B cell (primary cell): ENCODE results near the gene TMEM233. TPM values are rescaled to one million over a fixed set of nuclear protein-coding genes. Genes with fewer than 3 reads are reported as not detected.
A peak's percentile ranks its signal among the peaks of the same experiment; 100 is the strongest.

Experiments
- ATAC-seq: fragments of 200-7000 bp; cut with Tn5 transposase; one replicate; pipeline ENCODE4 v1.10.0; 2021; ENCODE audit warnings: low read depth, mild to moderate bottlenecking, moderate number of reproducible peaks, moderate library complexity
- CTCF ChIA-PET: fragments of 350-600 bp; sonication (Branson Sonifier 250); formaldehyde crosslinking; loops from one replicate; lab custom pipeline; 2021; ENCODE audit warnings: antibody characterized with exemption, inconsistent platforms; lab: Charles Lee
- POLR2A ChIA-PET: fragments of 350-600 bp; sonication (Branson Sonifier 250); formaldehyde crosslinking; loops from one replicate; lab custom pipeline; 2021; ENCODE audit warnings: antibody characterized with exemption; lab: Charles Lee
- DNase-seq: peaks from one replicate; pipeline ENCODE4 v3.0.0; 2013
- H2AFZ ChIP-seq: 2 replicates; pipeline ENCODE4 v1.6.1; 2012; ENCODE audit warnings: mild to moderate bottlenecking, low read depth, low read length; ENCODE audit not compliant: insufficient read depth, poor library complexity, severe bottlenecking
- H3K27ac ChIP-seq, 2 donors: 1 replicate in 1 of 2; 2 replicates in 1 of 2; pipeline ENCODE4 v1.5.1; 2012 to 2013; ENCODE audit warnings: low read length in 2 of 2, mild to moderate bottlenecking in 2 of 2, moderate library complexity in 1 of 2
- H3K27me3 ChIP-seq, 4 experiments: fragments of 200-600 bp in 1 of 4; sonication (generic) in 1 of 4; replicated peaks in 1 of 4; 1 replicate in 2 of 4; 2 replicates in 2 of 4; pipeline versions ENCODE4 v1.6.1 to v1.7.0; 2013 to 2016; ENCODE audit warnings: low read length in 3 of 4, mild to moderate bottlenecking in 2 of 4, mixed read lengths in 1 of 4, moderate library complexity in 1 of 4; ENCODE audit not compliant: insufficient read depth in 4 of 4, control insufficient read depth in 3 of 4; ENCODE audit errors: control extremely low read depth in 1 of 4
- H3K36me3 ChIP-seq, 2 experiments: replicated peaks in 1 of 2; 1 replicate in 1 of 2; 2 replicates in 1 of 2; pipeline versions ENCODE4 v1.6.1 to v1.7.1; 2013; ENCODE audit warnings: low read length in 1 of 2; ENCODE audit not compliant: insufficient read depth in 2 of 2, control insufficient read depth in 1 of 2; ENCODE audit errors: control extremely low read depth in 1 of 2, extremely low read depth in 1 of 2
- H3K4me1 ChIP-seq, 2 donors: fragments of 200-600 bp in 1 of 2; sonication (generic) in 1 of 2; 1 replicate in 1 of 2; 2 replicates in 1 of 2; pipeline versions ENCODE4 v1.5.1 to v1.6.1; 2013 to 2017; ENCODE audit warnings: low read length in 2 of 2; ENCODE audit not compliant: control insufficient read depth in 2 of 2, insufficient read depth in 2 of 2
- H3K4me2 ChIP-seq: replicated peaks from 2 replicates; pipeline ENCODE3; 2012; ENCODE audit warnings: mild to moderate bottlenecking, low read depth, low read length; ENCODE audit not compliant: poor library complexity, severe bottlenecking
- H3K4me3 ChIP-seq, 5 experiments: fragments of 200-600 bp in 1 of 5; sonication (generic) in 1 of 5; 1 replicate in 3 of 5; 2 replicates in 2 of 5; pipeline versions ENCODE4 v1.5.1 to v1.7.0; 2011 to 2016; ENCODE audit warnings: low read length in 4 of 5, mild to moderate bottlenecking in 4 of 5, low read depth in 2 of 5, control low read depth in 1 of 5, moderate library complexity in 1 of 5; ENCODE audit not compliant: insufficient read depth in 1 of 5; ENCODE audit errors: control extremely low read depth in 1 of 5, extremely low read depth in 1 of 5
- H3K79me2 ChIP-seq: fragments of 200-600 bp; sonication (generic); one replicate; pipeline ENCODE4 v1.6.0; 2016; ENCODE audit warnings: low read length; ENCODE audit not compliant: control insufficient read depth, insufficient read depth
- H3K9ac ChIP-seq: fragments of 200-600 bp; sonication (generic); 2 replicates; pipeline ENCODE4 v1.6.1; 2017; ENCODE audit warnings: mild to moderate bottlenecking, low read length, moderate library complexity
- H3K9me3 ChIP-seq, 3 donors: one replicate each; pipeline versions ENCODE4 v1.6.1 to v1.7.1; 2013; ENCODE audit warnings: low read length in 2 of 3; ENCODE audit not compliant: control insufficient read depth in 2 of 3, insufficient read depth in 1 of 3; ENCODE audit errors: control extremely low read depth in 1 of 3
- H4K20me1 ChIP-seq: 2 replicates; pipeline ENCODE4 v1.6.0; 2012; ENCODE audit warnings: mild to moderate bottlenecking, low read length; ENCODE audit not compliant: insufficient read depth, control insufficient read depth, poor library complexity, severe bottlenecking
- H3K27ac Mint-ChIP-seq: one replicate; pipeline ENCODE4 v1.8.0; 2021; ENCODE audit warnings: mixed read lengths
- H3K27me3 Mint-ChIP-seq: one replicate; pipeline ENCODE4 v1.8.0; 2021; ENCODE audit warnings: mixed read lengths
- H3K4me1 Mint-ChIP-seq: one replicate; pipeline ENCODE4 v1.8.0; 2021; ENCODE audit warnings: mixed read lengths
- H3K4me3 Mint-ChIP-seq: one replicate; pipeline ENCODE4 v1.8.0; 2021; ENCODE audit warnings: mixed read lengths
- H3K9me3 Mint-ChIP-seq: one replicate; pipeline ENCODE4 v1.8.0; 2022; ENCODE audit warnings: mixed read lengths; ENCODE audit not compliant: insufficient read depth
- EZH2 ChIP-seq: IDR thresholded peaks from 2 replicates; pipeline ENCODE4 v1.6.1; 2012; ENCODE audit warnings: borderline replicate concordance, low read depth, mild to moderate bottlenecking, moderate library complexity, low read length; ENCODE audit not compliant: insufficient read depth, poor library complexity, severe bottlenecking
- WGBS: methylation state at CpG from one replicate; pipeline ENCODE4 v1.1.5; 2013; ENCODE audit warnings: missing lambda C conversion rate; ENCODE audit not compliant: insufficient coverage; 5-methylcytosine and 5-hydroxymethylcytosine counted together
- intact Hi-C: fragments of 100-400 bp; cut with micrococcal nuclease; formaldehyde crosslinking; loops from one replicate; pipeline ENCODE4 v1.10.0; 2022
- polyA plus RNA-seq: library from polyadenylated mRNA; depleted of rRNA; stranded (reverse); fragments of >200 nt; gene quantifications from 2 replicates; pipeline ENCODE4 v1.2.3, GENCODE V29; 2012
- total RNA-seq, 2 donors: library from RNA; stranded (reverse); fragments of 120-200 nt in 1 of 2; gene quantifications; 1 replicate in 1 of 2; 2 replicates in 1 of 2; pipeline versions ENCODE4 v1.2.3 to v1.2.4, GENCODE V29; 2013 to 2022
- TF ChIP-seq, protein P1 (sequence below): fragments of 200-600 bp; IDR thresholded peaks from one replicate; pipeline ENCODE4 v1.8.0; 2022; ENCODE audit warnings: antibody characterized with exemption, mild to moderate bottlenecking

Gene TMEM233
- total and polyA plus RNA-seq, 2 donors (not counting 1 experiment from before 2014, with no cell fraction given) = not detected

GRCh38 chr12:119685375-119685774 lies 91.8 kb downstream of the TMEM233 start:
- POLR2A ChIA-PET = no interaction called here
- H3K27me3 ChIP-seq = no peaks in the 10 kb centered on the region
- H3K4me1 ChIP-seq = peaks cover 19 to 29% of the 10 kb centered on the region in 2 donors
- 93% methylated on average over 3 of the region's 4 CpGs for WGBS
- Mint-ChIP-seq H3K9me3 (no peaks in the 10 kb centered on the region), H3K4me3 (no peak overlapping the region), H3K27ac (no peak overlapping the region), H3K4me1 (peaks cover 43% of the 10 kb centered on the region), H3K27me3 (no peaks in the 10 kb centered on the region)
- ATAC-seq = no peak
- H3K27ac ChIP-seq = no peak overlapping the region
- intact Hi-C loops = no loop called here
- H3K36me3 ChIP-seq = peaks cover 0 to 13% of the 10 kb centered on the region in 2 experiments
- no peak for DNase-seq
- H3K79me2 ChIP-seq = no peaks in the 10 kb centered on the region
- no peaks in the 10 kb centered on the region for H4K20me1 ChIP-seq
- peaks cover 0 to 7% (median 0%) of the 10 kb centered on the region in 3 donors for H3K9me3 ChIP-seq
- CTCF ChIA-PET = no interaction called here
- no peak overlapping the region for H3K4me2 ChIP-seq
- no peak overlapping the region for H2AFZ ChIP-seq
- H3K4me3 ChIP-seq = no peak overlapping the region
- no peak for TF ChIP-seq EZH2
- TF ChIP-seq, protein P1, sequence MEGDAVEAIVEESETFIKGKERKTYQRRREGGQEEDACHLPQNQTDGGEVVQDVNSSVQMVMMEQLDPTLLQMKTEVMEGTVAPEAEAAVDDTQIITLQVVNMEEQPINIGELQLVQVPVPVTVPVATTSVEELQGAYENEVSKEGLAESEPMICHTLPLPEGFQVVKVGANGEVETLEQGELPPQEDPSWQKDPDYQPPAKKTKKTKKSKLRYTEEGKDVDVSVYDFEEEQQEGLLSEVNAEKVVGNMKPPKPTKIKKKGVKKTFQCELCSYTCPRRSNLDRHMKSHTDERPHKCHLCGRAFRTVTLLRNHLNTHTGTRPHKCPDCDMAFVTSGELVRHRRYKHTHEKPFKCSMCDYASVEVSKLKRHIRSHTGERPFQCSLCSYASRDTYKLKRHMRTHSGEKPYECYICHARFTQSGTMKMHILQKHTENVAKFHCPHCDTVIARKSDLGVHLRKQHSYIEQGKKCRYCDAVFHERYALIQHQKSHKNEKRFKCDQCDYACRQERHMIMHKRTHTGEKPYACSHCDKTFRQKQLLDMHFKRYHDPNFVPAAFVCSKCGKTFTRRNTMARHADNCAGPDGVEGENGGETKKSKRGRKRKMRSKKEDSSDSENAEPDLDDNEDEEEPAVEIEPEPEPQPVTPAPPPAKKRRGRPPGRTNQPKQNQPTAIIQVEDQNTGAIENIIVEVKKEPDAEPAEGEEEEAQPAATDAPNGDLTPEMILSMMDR = no peak
- H3K9ac ChIP-seq = no peak overlapping the region

GRCh38 chr12:119686355-119686754 lies 92.8 kb downstream of the TMEM233 start:
- H3K4me3 ChIP-seq = no peak overlapping the region

More at GRCh38 chr12:119686355-119686754, 92.8 kb downstream of the TMEM233 start:
- Histone ChIP-seq H3K27ac (no peak overlapping the region), H3K4me1 (peaks cover 19 to 27% of the 10 kb centered on the region in 2 donors), H3K36me3 (peaks cover 0 to 3% of the 10 kb centered on the region in 2 experiments), H4K20me1 (no peaks in the 10 kb centered on the region), H3K9me3 (peaks cover 0 to 7% (median 0%) of the 10 kb centered on the region in 3 donors), H3K79me2 (no peaks in the 10 kb centered on the region), H3K27me3 (no peaks in the 10 kb centered on the region), H3K4me2 (no peak overlapping the region), H3K9ac (no peak overlapping the region), H2AFZ (peak overlapping the region; percentile 14)
- no peak for DNase-seq
- WGBS = 98% methylated on average over 11 of the region's 12 CpGs
- Mint-ChIP-seq H3K4me3 (no peak overlapping the region), H3K4me1 (peaks cover 40% of the 10 kb centered on the region), H3K9me3 (no peaks in the 10 kb centered on the region), H3K27ac (no peak overlapping the region), H3K27me3 (no peaks in the 10 kb centered on the region)
- no peak for TF ChIP-seq EZH2
- TF ChIP-seq, protein P1 = no peak
- ChIA-PET POLR2A (no interaction called here), CTCF (no interaction called here)
- intact Hi-C loops = no loop called here
- no peak for ATAC-seq
